ENCODE measurements around the gene PKD1.

The PKD1 gene

DNA sequence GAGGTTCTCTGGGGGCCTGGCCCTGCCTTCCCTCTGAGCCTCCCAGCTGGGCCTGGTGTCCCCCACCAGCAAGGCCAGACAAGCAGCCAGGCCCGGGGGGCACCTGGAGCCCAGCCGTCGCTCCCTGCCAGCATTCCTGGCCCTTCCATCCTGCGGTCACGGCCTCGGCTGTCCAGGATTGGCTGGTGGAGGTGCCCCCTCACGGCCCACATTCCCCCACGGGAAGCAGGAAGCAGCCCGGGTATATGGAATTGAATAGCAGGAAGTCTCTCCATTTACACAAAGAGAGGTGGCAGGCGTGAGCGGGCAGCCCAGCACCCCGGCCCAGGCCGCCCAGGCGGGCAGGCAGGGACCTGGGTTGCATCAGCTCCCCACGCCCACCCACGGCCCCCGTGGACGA lies 34.4 kb upstream of the PKD1 start:
- FAIRE-seq (no peak), DNase-seq (ENCODE audit: insufficient read length, low spot score) (no peak)
- TF ChIP-seq CTCF (IDR thresholded peaks at IDR 0.05; ENCODE audit: insufficient read depth, missing control alignments), result no peak

DNA sequence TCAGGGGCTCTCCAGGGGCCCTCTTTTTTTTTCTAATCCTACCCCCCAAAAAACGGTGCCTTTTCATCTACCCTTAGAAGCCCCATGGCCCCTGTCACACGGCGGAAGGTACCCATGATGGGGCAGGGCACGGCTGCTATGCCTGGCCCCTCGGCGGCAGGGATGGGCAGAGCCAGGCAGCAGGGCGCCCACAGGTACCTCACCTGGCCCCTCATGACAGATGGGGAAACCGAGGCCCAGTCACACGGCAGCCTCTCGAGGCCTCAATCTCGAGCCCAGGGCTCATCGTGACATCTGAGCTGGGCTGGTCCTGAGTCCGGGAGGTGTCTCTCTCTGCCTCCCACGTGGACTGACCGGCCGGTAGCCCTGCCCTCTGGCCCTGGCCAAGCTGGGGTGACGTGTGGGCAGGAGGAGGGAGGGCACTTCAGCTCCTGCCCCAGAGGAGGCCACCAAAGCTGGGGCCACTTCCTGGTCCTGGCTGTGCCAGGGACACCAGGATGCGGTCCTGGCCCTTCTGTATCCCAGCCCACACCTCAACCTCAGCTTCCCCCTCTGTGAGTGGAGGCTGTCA lies 31.5 kb upstream of the PKD1 start:
- FAIRE-seq (no peak), DNase-seq (ENCODE audit: insufficient read length, low spot score) (no peak)
- TF ChIP-seq CTCF (IDR thresholded peaks at IDR 0.05; ENCODE audit: insufficient read depth, missing control alignments), result no peak

DNA sequence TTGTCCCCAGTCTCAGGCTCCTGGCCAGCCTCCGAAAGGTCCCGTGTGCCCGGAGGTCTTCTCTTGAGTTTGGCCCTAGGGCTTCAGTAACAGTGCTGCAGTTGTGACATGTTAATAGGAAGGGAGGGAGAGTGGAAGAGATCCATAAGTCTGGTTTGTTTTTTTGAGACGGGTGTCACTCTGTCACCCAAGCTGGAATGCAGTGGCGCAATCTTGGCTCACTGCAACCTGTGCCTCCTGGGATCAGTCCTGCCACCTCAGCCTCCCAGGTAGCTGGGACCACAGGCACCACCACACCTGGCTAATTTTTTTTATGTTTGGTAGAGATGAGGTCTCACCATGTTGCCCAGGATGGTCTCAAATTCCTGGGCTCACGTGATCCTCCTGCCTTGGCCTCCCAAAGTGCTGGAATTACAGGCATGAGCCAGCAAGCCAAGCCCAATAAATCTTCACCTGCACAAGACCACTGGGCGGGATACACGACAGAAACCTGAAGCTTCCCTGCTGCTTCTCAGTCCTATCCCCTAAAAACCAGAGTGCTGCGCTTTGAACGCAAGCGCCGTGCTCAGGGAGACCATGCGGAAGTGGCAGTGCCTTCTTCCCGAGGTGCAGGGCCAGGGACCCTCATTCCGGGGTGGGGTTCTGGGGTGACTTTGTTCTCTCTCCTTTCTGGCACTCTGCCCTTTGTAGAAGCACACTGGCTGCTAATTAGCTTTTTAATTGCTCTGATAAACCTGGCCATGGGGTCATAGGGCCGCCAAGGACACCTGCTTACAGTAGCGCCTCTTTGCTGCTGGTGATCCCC lies 30.8 kb upstream of the PKD1 start:
- TF ChIP-seq CTCF (IDR thresholded peaks at IDR 0.05; ENCODE audit: insufficient read depth, missing control alignments), result no peak
- DNase-seq (ENCODE audit: insufficient read length, low spot score) (no peak), FAIRE-seq (no peak)

GRCh38 chr16:2165861-2166260 lies 30.2 kb upstream of the PKD1 start:
- no peak for FAIRE-seq

GRCh38 chr16:2163211-2163881 lies 27.6 kb upstream of the PKD1 start:
- TF ChIP-seq CTCF (IDR thresholded peaks at IDR 0.05; ENCODE audit: insufficient read depth, missing control alignments), result no peak
- FAIRE-seq (no peak), DNase-seq (ENCODE audit: insufficient read length, low spot score) (no peak)

More at GRCh38 chr16:2165861-2166260, 30.2 kb upstream of the PKD1 start:
- DNase-seq (ENCODE audit: insufficient read length, low spot score), result no peak
- no peak for TF ChIP-seq CTCF (IDR thresholded peaks at IDR 0.05; ENCODE audit: insufficient read depth, missing control alignments)

DNA sequence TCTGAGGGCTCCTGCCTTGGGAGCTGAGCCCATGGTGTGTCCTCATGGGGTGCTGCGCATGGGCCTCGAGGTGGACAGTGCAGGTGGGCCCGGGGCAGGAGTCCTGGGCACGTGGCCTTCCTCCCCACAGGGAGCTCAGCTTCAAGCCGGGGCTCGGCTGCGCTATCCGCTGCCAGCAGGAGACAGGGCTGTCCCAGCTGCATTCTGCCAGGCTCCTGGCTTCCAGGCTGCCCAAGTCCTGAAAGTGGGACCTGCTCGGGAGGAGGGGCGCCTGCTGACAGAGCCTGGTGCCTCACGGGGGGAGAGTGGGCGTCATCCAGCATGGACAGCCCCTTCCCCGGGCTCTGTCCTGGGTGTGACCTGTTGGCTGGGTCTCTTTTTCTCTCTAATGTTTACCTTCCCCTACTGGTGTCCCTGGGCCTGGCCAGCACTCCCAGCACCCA lies 27.0 kb upstream of the PKD1 start:
- FAIRE-seq, result no peak
- TF ChIP-seq CTCF (IDR thresholded peaks at IDR 0.05; ENCODE audit: insufficient read depth, missing control alignments), result no peak
- no peak for DNase-seq (ENCODE audit: insufficient read length, low spot score)

All from D721Med (cell line).